Smooth muscle cell (in vitro differentiated cells): ENCODE results near the gene HNMT. TPM values are rescaled to one million over a fixed set of nuclear protein-coding genes. Genes with fewer than 3 reads are reported as not detected.
A peak's percentile ranks its signal among the peaks of the same experiment; 100 is the strongest.

Experiments used
- DNase-seq: peaks from one replicate; lab custom pipeline; 2025; ENCODE audit not compliant: unreplicated experiment; lab: John Stamatoyannopoulos, UW
- H2AFZ ChIP-seq: fragments of 200-600 bp; sonication (generic); 2 replicates; pipeline ENCODE4 v1.6.0; 2016; ENCODE audit warnings: antibody characterized with exemption, low read depth, mild to moderate bottlenecking
- H3F3A ChIP-seq: fragments of 200-600 bp; sonication (generic); 2 replicates; pipeline ENCODE4 v1.6.0; 2017; ENCODE audit warnings: antibody characterized with exemption, low read depth
- H3K27ac ChIP-seq: fragments of 200-600 bp; sonication (generic); 2 replicates; pipeline ENCODE4 v1.5.1; 2016; ENCODE audit warnings: low read depth, mild to moderate bottlenecking
- H3K27me3 ChIP-seq: fragments of 200-600 bp; sonication (generic); 2 replicates; pipeline ENCODE4 v1.6.1; 2016; ENCODE audit warnings: low read depth, mild to moderate bottlenecking
- H3K36me3 ChIP-seq: fragments of 200-600 bp; sonication (generic); 2 replicates; pipeline ENCODE4 v1.5.1; 2016; ENCODE audit warnings: low read depth
- H3K4me1 ChIP-seq: fragments of 200-600 bp; sonication (generic); 2 replicates; pipeline ENCODE4 v1.5.1; 2016; ENCODE audit warnings: low read depth
- H3K4me2 ChIP-seq: fragments of 200-600 bp; sonication (generic); 2 replicates; pipeline ENCODE4 v1.6.0; 2016; ENCODE audit warnings: mild to moderate bottlenecking
- H3K4me3 ChIP-seq: fragments of 200-600 bp; sonication (generic); 2 replicates; pipeline ENCODE4 v1.5.1; 2016; ENCODE audit warnings: mild to moderate bottlenecking
- H3K79me2 ChIP-seq: fragments of 200-600 bp; sonication (generic); 2 replicates; pipeline ENCODE4 v1.6.0; 2016; ENCODE audit warnings: low read depth, mild to moderate bottlenecking
- H3K9ac ChIP-seq: fragments of 200-600 bp; sonication (generic); 2 replicates; pipeline ENCODE4 v1.6.0; 2016; ENCODE audit warnings: low read depth
- H3K9me3 ChIP-seq: fragments of 200-600 bp; sonication (generic); replicated peaks from 2 replicates; pipeline ENCODE4 v1.5.1; 2016; ENCODE audit warnings: low read depth
- H4K20me1 ChIP-seq: fragments of 200-600 bp; sonication (generic); 2 replicates; pipeline ENCODE4 v1.6.0; 2016; ENCODE audit warnings: low read depth
- CTCF ChIP-seq: fragments of 200-600 bp; sonication (generic); IDR thresholded peaks from 2 replicates; pipeline ENCODE4 v1.5.1; 2017; ENCODE audit warnings: borderline replicate concordance, mild to moderate bottlenecking, antibody characterized with exemption; ENCODE audit not compliant: insufficient read depth, poor library complexity, severe bottlenecking
- WGBS: methylation state at CpG from one replicate; pipeline ENCODE4 v1.1.7; 2016; ENCODE audit warnings: low lambda C conversion rate; 5-methylcytosine and 5-hydroxymethylcytosine counted together
- polyA plus RNA-seq: library from polyadenylated mRNA; unstranded; fragments of >200 nt; fragmentation: Nextera tagmentation; extraction: Ambion mirVana; gene quantifications from 2 replicates; pipeline ENCODE4 v1.2.1, GENCODE V29; 2016
- total RNA-seq: library from RNA; depleted of rRNA; stranded (reverse); fragments of >200 nt; gene quantifications from 2 replicates; pipeline ENCODE4 v1.2.3, GENCODE V29; 2014

HNMT gene
- total and polyA plus RNA-seq, 2 experiments from 2014 or later: 3.6 to 9.6 TPM

- WGBS: 76% methylated on average over 3 of the region's 3 CpGs
- H4K20me1 ChIP-seq: no peaks in the 10 kb centered on the region
- TF ChIP-seq CTCF: no peak
- no peaks in the 10 kb centered on the region for H3K79me2 ChIP-seq
- H3K4me3 ChIP-seq: no peak overlapping the region
- no peaks in the 10 kb centered on the region for H3K9me3 ChIP-seq
- no peak for DNase-seq
- no peaks in the 10 kb centered on the region for H3F3A ChIP-seq
- H3K9ac ChIP-seq: no peak overlapping the region
- no peak overlapping the region for H3K27ac ChIP-seq
- no peak overlapping the region for H3K4me2 ChIP-seq
- H3K27me3 ChIP-seq: no peaks in the 10 kb centered on the region
- H3K36me3 ChIP-seq: no peaks in the 10 kb centered on the region
- no peaks in the 10 kb centered on the region for H3K4me1 ChIP-seq
- no peak overlapping the region for H2AFZ ChIP-seq
These were observed 51.2 kb downstream of the HNMT start for GRCh38 chr2:138015494-138015893.

GRCh38 chr2:138016351-138017087 lies 52.2 kb downstream of the HNMT start:
- H3K4me3 ChIP-seq: no peak overlapping the region
- H2AFZ ChIP-seq: no peak overlapping the region
- H3K27ac ChIP-seq: peak overlapping the region; percentile 44
- H3K9me3 ChIP-seq: no peaks in the 10 kb centered on the region
- H3K4me2 ChIP-seq: no peak overlapping the region
- no peaks in the 10 kb centered on the region for H3K79me2 ChIP-seq
- no peak for DNase-seq
- no peaks in the 10 kb centered on the region for H3K27me3 ChIP-seq
- H3F3A ChIP-seq: no peaks in the 10 kb centered on the region
- H3K4me1 ChIP-seq: no peaks in the 10 kb centered on the region
- TF ChIP-seq CTCF: no peak
- WGBS: 81% methylated on average over 3 of the region's 3 CpGs
- no peaks in the 10 kb centered on the region for H4K20me1 ChIP-seq
- H3K9ac ChIP-seq: no peak overlapping the region
- H3K36me3 ChIP-seq: no peaks in the 10 kb centered on the region

- no peak for TF ChIP-seq CTCF
- WGBS: 84% methylated on average over 1 of the region's 1 CpG
- no peaks in the 10 kb centered on the region for H3K79me2 ChIP-seq
- H3K27me3 ChIP-seq: no peaks in the 10 kb centered on the region
- H3K4me3 ChIP-seq: no peak overlapping the region
- no peaks in the 10 kb centered on the region for H4K20me1 ChIP-seq
- no peak for DNase-seq
- no peak overlapping the region for H3K4me2 ChIP-seq
- H3K36me3 ChIP-seq: no peaks in the 10 kb centered on the region
- no peak overlapping the region for H3K27ac ChIP-seq
- H3F3A ChIP-seq: no peaks in the 10 kb centered on the region
- H3K9me3 ChIP-seq: no peaks in the 10 kb centered on the region
- no peaks in the 10 kb centered on the region for H3K4me1 ChIP-seq
- H3K9ac ChIP-seq: no peak overlapping the region
- H2AFZ ChIP-seq: no peak overlapping the region
These were observed 53.6 kb downstream of the HNMT start for GRCh38 chr2:138017824-138018223.
